Activated CD4-positive, CD25-positive, alpha-beta regulatory T cell (primary cell): ENCODE results near the gene ZNF77.
"Not testable (repeated sequence)": the region's sequence is repeated elsewhere in the genome, so short reads cannot be mapped to it uniquely, and the experiment has no call there.

ENCODE experiments used
- DNase-seq, 4 experiments: peaks; one replicate each; lab custom pipeline; 2025; lab: John Stamatoyannopoulos, UW

The ZNF77 gene

GRCh38 chr19:2917275-2918184, 27.2 kb downstream of the ZNF77 start:
- no peak for DNase-seq

- no peak for DNase-seq
Measured at GRCh38 chr19:2912306-2912705, 32.5 kb downstream of the ZNF77 start.

- no peak for DNase-seq
Measured at GRCh38 chr19:2906631-2907195, 38.1 kb downstream of the ZNF77 start.

- no peak for DNase-seq
Measured at GRCh38 chr19:2905918-2906519, 38.8 kb downstream of the ZNF77 start.

- not testable (repeated sequence) for DNase-seq
Measured at GRCh38 chr19:2903326-2903725, 41.4 kb downstream of the ZNF77 start.

GRCh38 chr19:2902590-2903218, 42.1 kb downstream of the ZNF77 start:
- DNase-seq = no peak

GRCh38 chr19:2900296-2901252, 44.2 kb downstream of the ZNF77 start, which contains the start of gene ZNF57:
Gene ZNF57 (plus strand): TSS chr19:2900928. CDS start chr19:2901046, 118 bp downstream.
- peak; percentile 92 to 97 (median 94) for DNase-seq

- no peak for DNase-seq
Measured at GRCh38 chr19:2896694-2897093, 48.1 kb downstream of the ZNF77 start.

- not testable (repeated sequence) for DNase-seq
Measured at GRCh38 chr19:2890531-2890930, 54.2 kb downstream of the ZNF77 start.

- peak; percentile 14 to 36 (median 23) for DNase-seq
Measured at GRCh38 chr19:2888731-2889224, 56.0 kb downstream of the ZNF77 start.

GRCh38 chr19:2887391-2887914, 57.3 kb downstream of the ZNF77 start:
- DNase-seq = no peak

- no peak for DNase-seq
Measured at GRCh38 chr19:2885736-2886135, 59.0 kb downstream of the ZNF77 start.

- DNase-seq = no peak
Measured at GRCh38 chr19:2883686-2884439, 60.9 kb downstream of the ZNF77 start.
